HAP-1 (cell line): ENCODE results near the gene RELL1.

Experiments used
- DNase-seq, 2 experiments: peaks; one replicate each; pipeline ENCODE4 v3.0.0-alpha.2; 2016 to 2020; ENCODE audit warnings: low spot score in 2 of 2
- H3K27me3 ChIP-seq: fragments of 250-450 bp; sonication (Bioruptor Pico); 2 replicates; pipeline ENCODE4 v1.5.1; 2020; ENCODE audit warnings: low read depth, mild to moderate bottlenecking, moderate library complexity
- H3K36me3 ChIP-seq: fragments of 250-450 bp; sonication (Bioruptor Pico); replicated peaks from 2 replicates; pipeline ENCODE4 v1.5.1; 2020; ENCODE audit warnings: mild to moderate bottlenecking
- H3K4me1 ChIP-seq: fragments of 250-450 bp; sonication (Bioruptor Pico); 2 replicates; pipeline ENCODE4 v1.5.1; 2020; ENCODE audit warnings: mild to moderate bottlenecking
- H3K4me3 ChIP-seq: fragments of 250-450 bp; sonication (Bioruptor Pico); 2 replicates; pipeline ENCODE4 v1.5.1; 2020; ENCODE audit warnings: mild to moderate bottlenecking, moderate library complexity
- H3K9me3 ChIP-seq: fragments of 250-450 bp; sonication (Bioruptor Pico); 2 replicates; pipeline ENCODE4 v1.5.1; 2020; ENCODE audit warnings: mild to moderate bottlenecking, moderate library complexity
- in situ Hi-C: fragments of 300-500 bp; cut with MboI; formaldehyde crosslinking; loops from 3 replicates; pipeline ENCODE4 v1.14.3; 2020; ENCODE audit warnings: low sequenced_read_pairs, inconsistent platforms, mixed read lengths

Gene RELL1

DNA sequence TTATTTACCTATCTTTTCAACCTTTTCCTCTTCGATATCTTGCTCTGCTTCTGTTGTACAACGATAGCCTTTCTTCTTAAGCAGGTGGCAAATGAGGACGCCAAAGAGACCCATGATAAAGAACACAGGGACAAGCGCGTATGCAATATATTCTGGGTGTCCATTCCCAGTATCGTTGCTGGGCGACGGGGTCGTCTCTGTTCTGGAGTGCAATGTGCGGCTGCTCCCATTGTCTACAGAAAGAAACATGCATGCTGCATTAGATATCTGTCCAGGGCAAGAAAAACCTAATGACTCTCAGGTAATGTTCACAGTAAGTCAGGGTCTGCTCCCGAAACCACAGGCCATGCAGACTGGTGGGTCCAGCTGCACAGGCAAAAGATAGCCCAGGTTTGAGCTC, 36.9 kb downstream of the RELL1 start:
- Histone ChIP-seq H3K4me1 (no peaks in the 10 kb centered on the region; the same call in 1 of the 2 replicates), H3K4me3 (no peak overlapping the region), H3K9me3 (no peaks in the 10 kb centered on the region), H3K27me3 (no peaks in the 10 kb centered on the region), H3K36me3 (no peaks in the 10 kb centered on the region; the same call in 1 of the 2 replicates)
- in situ Hi-C loops: no loop called here
- no peak for DNase-seq

DNA sequence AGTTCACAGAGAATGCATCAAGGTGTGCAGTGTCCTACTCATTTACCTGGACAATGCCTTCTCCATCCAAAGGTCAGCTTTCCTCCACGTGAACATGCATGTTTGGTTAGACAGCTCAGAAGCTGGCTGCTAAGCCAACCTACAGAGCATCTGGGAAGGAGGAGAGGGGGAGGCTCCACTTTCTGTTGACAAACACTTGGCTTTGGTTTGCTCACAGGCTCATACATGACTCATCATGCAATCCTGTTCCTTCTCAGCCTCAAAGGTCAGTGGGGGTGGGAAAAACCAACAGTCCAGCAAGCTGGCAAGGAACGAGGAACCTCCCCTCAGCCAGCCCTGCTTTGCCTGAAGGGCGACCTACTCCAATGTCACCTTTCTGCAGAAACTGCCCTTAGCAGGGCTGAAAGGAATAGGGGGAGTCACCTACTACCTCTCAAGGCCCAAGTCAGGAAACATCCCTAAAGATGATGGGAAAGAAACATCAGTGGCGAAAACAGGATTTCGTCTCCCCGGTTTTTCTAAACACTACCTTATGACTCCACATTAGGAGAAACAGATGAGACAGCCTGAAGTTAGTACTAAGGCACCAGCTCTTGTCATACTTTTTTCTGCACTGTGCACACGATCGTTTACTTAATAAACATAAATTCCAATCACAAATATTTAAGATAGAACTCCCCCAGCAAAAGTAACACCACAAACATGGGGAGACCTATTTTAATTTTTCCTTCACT, 37.9 kb downstream of the RELL1 start:
- in situ Hi-C loops: no loop called here
- H3K9me3 ChIP-seq: no peaks in the 10 kb centered on the region

DNA sequence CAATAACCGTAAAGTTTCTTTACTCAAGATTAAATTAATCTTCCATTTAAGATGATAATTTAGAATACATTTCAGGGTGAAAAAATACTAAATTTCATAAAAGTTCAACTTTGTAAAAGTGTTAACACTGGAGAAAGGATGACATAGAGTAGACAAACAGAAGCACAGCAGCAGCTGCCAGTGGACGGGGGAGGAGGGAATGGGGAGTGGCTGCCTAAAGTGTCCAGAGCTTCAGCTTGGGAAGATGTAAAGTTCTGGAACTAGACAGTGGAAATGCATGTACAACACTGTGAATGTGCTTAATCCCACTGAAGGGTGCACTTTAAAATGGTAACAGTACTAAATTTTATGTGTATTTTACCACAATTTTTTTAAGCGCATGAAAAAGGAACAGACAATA, 39.9 kb downstream of the RELL1 start:
- Histone ChIP-seq H3K4me1 (no peaks in the 10 kb centered on the region), H3K27me3 (no peaks in the 10 kb centered on the region), H3K9me3 (no peaks in the 10 kb centered on the region), H3K36me3 (no peaks in the 10 kb centered on the region; the same call in 1 of the 2 replicates), H3K4me3 (no peak overlapping the region)
- in situ Hi-C loops: no loop called here
- DNase-seq: no peak

More for the DNA sequence above, 37.9 kb downstream of the RELL1 start:
- Histone ChIP-seq H3K4me1 (no peaks in the 10 kb centered on the region), H3K36me3 (no peaks in the 10 kb centered on the region; the same call in 1 of the 2 replicates), H3K4me3 (no peak overlapping the region), H3K27me3 (no peaks in the 10 kb centered on the region)
- DNase-seq: no peak

DNA sequence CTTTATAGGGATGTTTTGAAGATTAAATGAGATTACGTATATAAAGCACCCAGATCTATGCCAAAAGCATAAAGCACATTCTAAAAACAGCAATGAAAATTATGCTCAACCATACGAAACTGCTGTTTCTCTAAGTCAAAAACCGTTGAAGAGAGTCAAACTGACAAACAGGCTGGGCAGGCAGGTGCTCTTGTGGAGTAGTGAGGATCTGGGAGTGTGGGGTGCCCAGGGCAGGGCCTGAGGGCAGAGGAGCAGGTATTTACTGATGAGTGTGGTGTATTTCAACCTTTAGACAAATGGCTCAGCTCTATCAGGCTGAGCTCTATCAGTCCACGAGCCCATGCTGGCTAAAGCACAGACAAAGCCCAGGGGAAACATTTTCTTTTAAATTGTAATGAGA, 40.4 kb downstream of the RELL1 start:
- Histone ChIP-seq H3K4me3 (no peak overlapping the region), H3K4me1 (no peaks in the 10 kb centered on the region), H3K36me3 (no peaks in the 10 kb centered on the region; the same call in 1 of the 2 replicates), H3K9me3 (no peaks in the 10 kb centered on the region), H3K27me3 (no peaks in the 10 kb centered on the region)
- DNase-seq: no peak
- in situ Hi-C loops: no loop called here

DNA sequence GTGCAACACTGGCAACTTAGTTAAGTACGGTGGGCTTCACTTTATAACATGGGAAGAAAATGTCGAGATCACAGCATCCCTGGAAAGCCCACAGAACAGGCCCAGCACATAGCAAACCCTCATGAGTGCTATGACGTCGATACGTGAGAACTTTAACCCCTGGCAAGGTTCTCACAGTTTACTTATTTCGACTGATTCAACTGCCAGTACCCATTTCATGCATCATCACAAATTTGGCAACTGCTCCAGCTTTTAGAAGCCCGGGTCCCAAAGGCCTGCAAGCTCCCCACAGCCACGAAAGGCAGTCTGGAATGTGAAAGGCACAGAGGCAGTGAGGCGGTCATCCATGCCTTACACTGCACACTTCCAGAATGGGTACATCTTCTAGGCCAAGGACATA, 41.2 kb downstream of the RELL1 start:
- no peak for DNase-seq
- no peaks in the 10 kb centered on the region; the same call in 1 of the 2 replicates for H3K36me3 ChIP-seq
- in situ Hi-C loops: no loop called here
- H3K9me3 ChIP-seq: no peaks in the 10 kb centered on the region
- H3K4me1 ChIP-seq: no peaks in the 10 kb centered on the region
- no peaks in the 10 kb centered on the region for H3K27me3 ChIP-seq
- H3K4me3 ChIP-seq: no peak overlapping the region

DNA sequence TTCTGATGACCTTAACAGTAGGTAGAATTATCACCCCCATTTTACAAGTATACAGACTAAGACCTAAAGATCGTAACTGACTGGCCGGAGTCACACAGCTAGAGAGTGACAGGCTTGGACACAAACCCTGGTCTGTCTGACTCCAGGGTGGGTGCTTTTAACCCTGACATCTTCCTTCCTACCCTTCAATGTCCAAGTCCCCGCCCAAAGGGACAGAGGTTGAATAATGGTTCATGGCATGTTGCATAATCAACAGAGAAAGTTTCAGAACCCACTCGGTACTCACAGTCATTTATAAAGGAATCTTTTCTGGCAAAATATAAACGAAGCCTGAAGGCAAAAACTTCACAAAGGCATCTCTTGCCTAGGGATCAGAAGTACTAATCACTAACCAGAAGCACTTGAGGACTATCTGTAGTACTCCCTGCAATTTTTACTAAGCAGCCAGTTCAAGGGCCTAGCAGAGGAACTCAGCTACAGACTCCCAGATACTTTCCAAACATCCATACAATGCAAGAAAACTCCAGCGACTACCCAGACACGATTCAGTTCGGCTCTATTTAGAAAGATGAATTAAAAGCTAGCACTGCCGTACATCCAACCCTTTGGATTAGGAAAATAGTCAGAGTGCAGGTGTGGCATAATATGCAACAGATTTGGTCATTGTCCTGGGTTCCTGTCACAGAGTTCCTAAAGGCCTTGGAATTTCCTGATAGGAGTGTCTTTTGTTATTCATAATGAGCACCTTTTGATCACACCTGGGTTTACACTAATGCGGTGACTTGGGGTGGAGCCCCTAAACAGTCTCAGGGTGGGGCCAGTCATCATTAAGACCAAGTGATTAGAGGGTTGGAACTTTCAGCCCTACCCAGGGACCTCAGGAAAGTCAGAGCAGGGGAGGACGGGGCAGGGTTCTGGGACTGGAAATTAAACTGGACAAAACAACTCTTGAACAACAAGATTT, 44.0 kb downstream of the RELL1 start:
- in situ Hi-C loops: no loop called here
- Histone ChIP-seq H3K4me1 (no peaks in the 10 kb centered on the region), H3K27me3 (no peaks in the 10 kb centered on the region), H3K36me3 (no peaks in the 10 kb centered on the region; the same call in 1 of the 2 replicates), H3K4me3 (no peak overlapping the region), H3K9me3 (no peaks in the 10 kb centered on the region)
- no peak for DNase-seq

DNA sequence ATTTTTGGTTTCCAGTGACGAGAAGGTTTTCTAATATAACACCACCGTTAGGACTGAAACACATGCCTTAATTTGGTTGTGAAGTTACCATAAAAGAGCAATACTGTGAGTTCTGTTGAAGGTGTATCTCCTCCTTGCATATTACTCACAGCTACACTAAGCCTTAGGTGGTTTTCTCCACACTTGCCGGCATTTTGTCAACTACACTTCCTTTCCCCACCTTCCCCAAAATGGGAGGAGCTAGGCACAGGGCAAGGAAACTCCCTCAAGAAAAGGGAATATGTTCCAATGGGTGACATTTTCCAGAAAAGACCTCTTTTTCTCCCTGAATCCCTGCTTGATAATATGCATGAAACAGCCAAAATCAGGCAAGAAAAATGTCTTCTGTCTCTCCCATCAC, 44.8 kb downstream of the RELL1 start:
- no peak for DNase-seq
- H3K9me3 ChIP-seq: no peaks in the 10 kb centered on the region
- no peaks in the 10 kb centered on the region for H3K27me3 ChIP-seq
- H3K36me3 ChIP-seq: no peaks in the 10 kb centered on the region; the same call in 1 of the 2 replicates
- no peaks in the 10 kb centered on the region for H3K4me1 ChIP-seq
- in situ Hi-C loops: no loop called here
- no peak overlapping the region for H3K4me3 ChIP-seq

DNA sequence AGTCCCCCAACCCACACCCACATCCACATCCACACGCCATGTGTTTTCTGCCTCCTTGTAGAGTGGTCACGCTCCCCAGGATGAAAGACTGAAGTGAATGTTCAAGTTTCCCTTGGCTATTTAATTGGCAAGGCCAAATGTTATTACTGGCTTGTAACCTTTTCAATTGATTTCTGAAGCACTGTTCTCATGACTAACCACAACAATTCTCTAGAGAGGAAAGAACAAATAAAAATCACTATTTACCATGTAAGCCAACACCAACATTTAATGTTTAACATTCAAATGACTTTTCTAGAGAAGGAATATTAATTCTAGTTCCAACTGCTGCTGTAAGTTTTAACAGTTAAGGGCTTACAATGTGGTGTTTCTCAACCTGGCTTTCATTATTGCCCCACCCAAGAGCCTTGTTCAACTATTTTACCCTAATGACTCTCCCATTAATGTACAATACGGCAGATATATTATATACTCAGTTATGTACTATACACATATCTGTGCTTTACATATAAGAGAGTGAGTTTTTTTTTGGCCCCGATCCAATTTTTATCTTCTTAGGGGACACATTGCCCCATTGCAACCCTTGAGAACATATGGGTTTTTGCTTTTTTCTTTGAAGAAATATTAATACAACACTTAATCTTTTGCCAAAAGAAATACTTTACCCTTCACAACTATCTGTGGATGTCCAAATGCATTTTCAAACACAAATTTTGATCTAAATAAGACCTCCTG, 46.5 kb downstream of the RELL1 start:
- no peaks in the 10 kb centered on the region for H3K27me3 ChIP-seq
- DNase-seq: no peak
- in situ Hi-C loops: no loop called here

DNA sequence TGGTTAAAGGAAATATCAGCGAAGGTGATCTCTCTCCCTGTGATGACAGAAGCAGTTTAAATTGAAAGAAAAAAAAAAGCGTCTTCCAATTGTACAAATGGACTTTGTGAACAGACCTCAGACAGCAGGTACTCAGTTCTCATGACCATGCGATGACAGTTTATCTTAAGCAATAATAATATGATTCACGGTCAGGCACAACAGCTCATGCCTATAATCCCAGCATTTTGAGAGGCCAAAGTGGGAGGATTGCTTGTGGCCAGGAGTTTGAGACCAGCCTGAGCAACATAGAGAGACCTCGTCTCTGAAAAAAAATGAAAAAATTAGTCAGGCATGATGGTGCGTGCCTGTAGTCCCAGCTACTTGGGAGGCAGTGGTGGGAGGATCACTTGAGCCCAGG, 51.0 kb downstream of the RELL1 start:
- Histone ChIP-seq H3K27me3 (no peaks in the 10 kb centered on the region), H3K4me3 (no peak overlapping the region), H3K4me1 (no peaks in the 10 kb centered on the region), H3K9me3 (no peaks in the 10 kb centered on the region), H3K36me3 (0 out of 2 replicates have a peak, but pooled peaks cover 4% of the 10 kb centered on the region)
- DNase-seq: no peak
- in situ Hi-C loops: no loop called here

More for the DNA sequence above, 46.5 kb downstream of the RELL1 start:
- H3K4me1 ChIP-seq: no peaks in the 10 kb centered on the region
- H3K9me3 ChIP-seq: no peaks in the 10 kb centered on the region
- H3K36me3 ChIP-seq: 0 out of 2 replicates have a peak, but pooled peaks cover 4% of the 10 kb centered on the region
- no peak overlapping the region for H3K4me3 ChIP-seq

DNA sequence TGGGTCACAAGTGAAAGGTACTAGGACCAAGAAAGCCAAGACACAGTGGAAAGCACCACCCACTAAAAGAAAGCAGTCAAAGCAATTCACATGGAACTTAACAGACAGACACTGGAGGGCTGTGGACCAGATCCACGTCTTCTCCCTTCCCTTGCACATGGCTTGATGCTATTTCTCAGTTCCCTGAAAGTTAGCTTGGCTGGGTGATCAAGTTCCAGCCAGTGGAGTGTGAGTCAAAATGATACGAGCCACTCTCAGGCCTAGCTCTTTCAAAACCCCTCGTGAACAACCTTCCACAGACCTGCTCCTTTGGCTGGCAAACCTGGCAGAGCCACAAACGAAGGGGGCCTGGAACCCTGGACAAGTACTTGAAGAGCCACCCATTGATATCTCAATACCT, 52.0 kb downstream of the RELL1 start:
- Histone ChIP-seq H3K27me3 (no peaks in the 10 kb centered on the region), H3K36me3 (0 out of 2 replicates have a peak, but pooled peaks cover 4% of the 10 kb centered on the region), H3K9me3 (no peaks in the 10 kb centered on the region), H3K4me1 (no peaks in the 10 kb centered on the region), H3K4me3 (no peak overlapping the region)
- in situ Hi-C loops: no loop called here
- DNase-seq: no peak

DNA sequence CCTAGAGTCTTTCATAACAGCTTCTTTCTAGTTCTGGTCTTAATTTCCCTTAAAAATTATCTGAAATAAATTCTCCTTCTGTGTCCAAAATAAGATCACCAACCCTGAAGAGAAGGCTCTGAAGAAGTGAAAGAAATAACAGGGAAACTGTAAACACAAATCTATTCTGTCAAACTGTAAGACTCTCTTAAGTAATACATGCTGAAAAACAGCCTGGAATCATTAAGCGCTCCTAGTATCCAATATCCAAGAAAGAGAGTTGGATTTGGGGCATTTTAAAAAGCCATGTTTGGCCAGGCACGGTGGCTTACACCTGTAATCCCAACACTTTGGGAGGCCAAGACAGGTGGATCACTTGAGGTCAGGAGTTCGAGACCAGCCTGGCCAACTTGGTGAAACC, 53.3 kb downstream of the RELL1 start:
- no peak overlapping the region for H3K4me3 ChIP-seq
- in situ Hi-C loops: no loop called here
- H3K9me3 ChIP-seq: no peaks in the 10 kb centered on the region
- H3K4me1 ChIP-seq: no peaks in the 10 kb centered on the region
- 0 out of 2 replicates have a peak, but pooled peaks cover 4% of the 10 kb centered on the region for H3K36me3 ChIP-seq
- DNase-seq: no peak
- H3K27me3 ChIP-seq: no peaks in the 10 kb centered on the region

DNA sequence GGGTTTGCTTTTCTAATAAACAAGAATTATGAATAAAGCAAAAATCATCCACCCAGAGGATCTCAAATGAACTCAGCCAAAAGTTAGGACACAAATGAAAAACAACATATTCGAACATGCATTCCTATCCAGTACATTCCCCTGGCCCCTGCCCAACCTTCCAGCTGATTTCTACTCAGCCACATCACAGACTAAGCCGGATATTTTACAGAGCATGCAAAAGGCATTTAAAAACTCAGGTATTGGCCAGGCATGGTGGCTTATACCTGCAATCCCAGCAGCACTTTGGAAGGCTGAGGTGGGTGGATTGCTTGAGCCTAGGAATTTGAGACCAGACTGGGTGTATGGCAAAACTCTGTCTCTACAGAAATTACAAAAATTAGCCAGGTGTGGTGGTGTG, 54.6 kb downstream of the RELL1 start:
- no peak overlapping the region for H3K4me3 ChIP-seq
- no peaks in the 10 kb centered on the region; the same call in 1 of the 2 replicates for H3K4me1 ChIP-seq
- DNase-seq: no peak
- H3K27me3 ChIP-seq: no peaks in the 10 kb centered on the region
- in situ Hi-C loops: no loop called here
- H3K36me3 ChIP-seq: 0 out of 2 replicates have a peak, but pooled peaks cover 4% of the 10 kb centered on the region
- no peaks in the 10 kb centered on the region for H3K9me3 ChIP-seq

DNA sequence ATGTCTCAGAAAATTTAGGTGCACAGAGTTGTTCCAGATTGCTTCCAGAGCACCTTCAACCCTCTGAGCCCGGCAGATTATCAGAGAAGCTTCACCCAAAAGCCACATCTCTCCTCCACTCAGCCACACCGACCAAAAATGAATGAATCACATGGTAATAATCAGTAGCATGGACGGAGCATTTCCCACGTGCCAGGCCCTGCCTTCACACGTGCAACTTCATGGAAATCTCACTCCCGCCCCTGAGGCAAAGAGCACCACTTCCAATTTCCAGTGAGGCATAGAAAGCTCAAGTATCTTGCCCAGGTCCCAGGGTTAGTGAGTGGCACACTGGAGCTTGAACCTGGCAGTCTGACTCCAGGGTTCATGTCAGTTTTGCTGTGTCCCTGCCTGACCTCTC, 56.5 kb downstream of the RELL1 start:
- in situ Hi-C loops: no loop called here
- Histone ChIP-seq H3K4me1 (no peaks in the 10 kb centered on the region; the same call in 1 of the 2 replicates), H3K4me3 (no peak overlapping the region), H3K9me3 (no peaks in the 10 kb centered on the region), H3K36me3 (no peaks in the 10 kb centered on the region), H3K27me3 (no peaks in the 10 kb centered on the region)
- no peak for DNase-seq
